ENCODE data around the gene TTLL8.
A peak's percentile ranks its signal among the peaks of the same experiment; 100 is the strongest.

The TTLL8 gene

GRCh38 chr22:50032941-50033601 is 25.0 kb downstream of the TTLL8 start:
- H3K36me3 Mint-ChIP-seq (ENCODE audit: low read depth): no peaks in the 10 kb centered on the region

GRCh38 chr22:50032109-50032871 is 25.8 kb downstream of the TTLL8 start:
- H3K4me1 Mint-ChIP-seq (ENCODE audit: low read depth): no peaks in the 10 kb centered on the region
- no peaks in the 10 kb centered on the region for H3K27me3 Mint-ChIP-seq (ENCODE audit: low read depth)
- no peaks in the 10 kb centered on the region for H3K9me3 Mint-ChIP-seq
- H3K36me3 Mint-ChIP-seq (ENCODE audit: low read depth): no peaks in the 10 kb centered on the region
- DNase-seq (ENCODE audit: low spot score): no peak
- no peak overlapping the region for H3K27ac Mint-ChIP-seq
- H3K4me3 Mint-ChIP-seq: no peak overlapping the region

More at GRCh38 chr22:50032941-50033601, 25.0 kb downstream of the TTLL8 start:
- Mint-ChIP-seq H3K27ac (no peak overlapping the region), H3K4me3 (no peak overlapping the region), H3K4me1 (ENCODE audit: low read depth) (no peaks in the 10 kb centered on the region), H3K27me3 (ENCODE audit: low read depth) (no peaks in the 10 kb centered on the region), H3K9me3 (no peaks in the 10 kb centered on the region)
- no peak for DNase-seq (ENCODE audit: low spot score)

DNA sequence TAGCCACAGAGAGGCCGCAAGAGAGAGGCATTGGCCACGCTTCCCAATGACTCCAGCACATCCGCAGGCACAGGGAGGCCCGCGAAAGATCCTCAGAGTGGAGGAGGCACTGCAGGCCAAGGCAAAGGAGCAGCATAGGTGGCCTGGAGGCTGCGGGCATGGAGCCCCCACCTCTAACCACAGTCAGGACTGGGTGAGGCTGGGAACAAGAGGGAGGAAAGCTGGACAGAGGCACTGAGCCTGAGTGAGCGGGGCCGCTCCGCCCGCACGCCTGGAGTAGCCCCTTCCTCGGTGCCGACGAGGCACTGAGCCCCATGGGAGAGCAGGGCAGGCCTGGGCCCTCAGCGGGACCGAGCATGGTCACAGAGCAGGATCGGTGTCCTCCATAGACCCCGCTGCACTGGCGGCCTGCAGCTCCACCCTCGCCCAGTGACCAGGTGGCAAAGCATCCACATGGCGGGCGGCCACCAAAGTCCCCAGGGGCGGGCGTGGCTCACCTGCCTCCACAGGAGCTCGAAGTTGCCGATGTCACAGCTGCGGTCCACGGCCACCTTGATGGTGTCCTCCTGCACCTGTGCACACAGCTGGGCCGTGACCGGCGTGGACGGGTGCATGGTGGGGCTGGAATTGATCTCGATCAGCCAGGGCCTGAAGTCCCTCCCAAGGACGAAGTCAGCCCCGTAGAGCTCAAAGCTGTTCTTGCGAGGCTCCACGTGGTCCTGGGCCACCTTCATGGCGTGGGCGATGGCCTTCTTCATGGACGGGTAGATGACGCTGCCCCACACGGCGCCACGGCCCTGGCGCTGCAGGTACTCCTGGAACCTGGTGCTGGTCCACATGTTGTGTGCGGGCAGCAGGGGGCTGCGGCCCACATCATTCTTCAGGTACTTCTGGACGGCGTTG is 26.7 kb downstream of the TTLL8 start:
- DNase-seq (ENCODE audit: low spot score): no peak
- Mint-ChIP-seq H3K36me3 (ENCODE audit: low read depth) (no peaks in the 10 kb centered on the region), H3K4me3 (no peak overlapping the region), H3K27me3 (ENCODE audit: low read depth) (no peaks in the 10 kb centered on the region), H3K27ac (no peak overlapping the region), H3K9me3 (no peaks in the 10 kb centered on the region), H3K4me1 (ENCODE audit: low read depth) (no peaks in the 10 kb centered on the region)

GRCh38 chr22:50030297-50031188 is 27.6 kb downstream of the TTLL8 start:
- peak; percentile 77 for DNase-seq (ENCODE audit: low spot score)
- H3K4me3 Mint-ChIP-seq: no peak overlapping the region
- H3K27me3 Mint-ChIP-seq (ENCODE audit: low read depth): no peaks in the 10 kb centered on the region
- H3K4me1 Mint-ChIP-seq (ENCODE audit: low read depth): no peaks in the 10 kb centered on the region
- no peaks in the 10 kb centered on the region for H3K9me3 Mint-ChIP-seq
- H3K27ac Mint-ChIP-seq: no peak overlapping the region
- H3K36me3 Mint-ChIP-seq (ENCODE audit: low read depth): no peaks in the 10 kb centered on the region

DNA sequence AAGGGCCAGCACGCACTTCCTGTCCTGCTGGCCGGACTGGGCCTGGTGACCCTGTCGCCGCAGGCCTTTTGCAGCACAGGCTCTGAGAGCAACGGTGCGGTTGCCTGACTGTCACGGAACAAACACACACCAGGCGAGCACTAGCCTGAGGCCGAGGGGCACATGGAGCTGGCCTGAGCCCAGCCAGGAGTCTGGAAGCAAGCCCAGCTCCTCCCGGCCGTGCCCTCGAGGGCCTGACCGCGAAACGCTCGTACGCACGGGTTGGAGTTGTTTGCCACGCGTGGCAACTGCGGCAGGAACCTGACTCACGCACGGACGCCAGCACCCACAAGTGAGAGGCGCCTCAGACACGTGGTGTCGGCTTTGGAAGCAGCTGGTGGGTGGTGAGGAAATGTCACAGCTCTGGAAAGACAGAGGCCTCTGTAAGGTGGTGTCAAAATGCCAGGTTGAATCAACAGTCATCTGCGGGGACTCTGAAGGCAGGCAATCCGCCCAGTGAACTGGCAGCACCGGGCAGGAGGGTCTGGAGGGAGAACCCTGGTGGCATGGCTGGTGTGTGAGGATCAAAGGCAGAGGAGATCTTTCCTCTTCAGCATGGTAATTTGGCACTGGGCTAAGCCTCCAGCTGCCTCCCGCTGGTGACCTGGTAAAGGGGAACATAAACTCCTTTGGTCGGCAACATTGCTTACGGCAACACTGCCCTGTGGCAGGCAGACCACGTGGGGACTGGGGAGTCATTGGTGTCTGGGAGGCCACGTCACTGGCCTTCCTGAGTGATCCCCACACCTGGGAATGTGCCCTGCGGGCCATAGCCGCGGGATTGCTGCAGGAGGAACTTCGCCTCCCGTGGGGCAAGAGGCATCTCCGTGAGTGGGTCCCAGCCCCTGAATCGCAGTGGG is 30.2 kb downstream of the TTLL8 start:
- DNase-seq (ENCODE audit: low spot score): peak; percentile 36
- Mint-ChIP-seq H3K9me3 (no peaks in the 10 kb centered on the region), H3K4me3 (no peak overlapping the region), H3K27ac (no peak overlapping the region), H3K36me3 (ENCODE audit: low read depth) (no peaks in the 10 kb centered on the region), H3K4me1 (ENCODE audit: low read depth) (peaks cover 1% of the 10 kb centered on the region), H3K27me3 (ENCODE audit: low read depth) (no peaks in the 10 kb centered on the region)

DNA sequence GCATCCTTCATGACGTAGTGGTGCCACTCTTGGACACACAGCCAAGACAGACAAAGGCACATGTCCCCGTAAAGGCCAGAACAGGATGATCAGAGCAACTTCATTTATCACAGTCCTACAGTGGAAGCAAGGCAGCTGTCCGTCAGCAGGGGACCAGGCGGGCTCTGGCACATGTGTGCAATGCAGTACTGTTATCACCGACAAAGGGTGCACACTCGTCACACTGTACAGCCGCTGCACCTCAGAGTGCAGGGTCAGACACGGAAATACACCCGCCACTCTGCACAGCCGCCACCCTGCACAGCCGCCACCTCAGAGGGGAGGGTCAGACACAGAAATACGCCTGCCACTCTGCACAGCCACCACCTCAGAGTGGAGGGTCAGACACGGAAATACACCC is 32.1 kb downstream of the TTLL8 start:
- Mint-ChIP-seq H3K27me3 (ENCODE audit: low read depth) (no peaks in the 10 kb centered on the region), H3K27ac (no peak overlapping the region), H3K36me3 (ENCODE audit: low read depth) (no peaks in the 10 kb centered on the region), H3K4me1 (ENCODE audit: low read depth) (peaks cover 1% of the 10 kb centered on the region), H3K4me3 (no peak overlapping the region), H3K9me3 (no peaks in the 10 kb centered on the region)
- no peak for DNase-seq (ENCODE audit: low spot score)

DNA sequence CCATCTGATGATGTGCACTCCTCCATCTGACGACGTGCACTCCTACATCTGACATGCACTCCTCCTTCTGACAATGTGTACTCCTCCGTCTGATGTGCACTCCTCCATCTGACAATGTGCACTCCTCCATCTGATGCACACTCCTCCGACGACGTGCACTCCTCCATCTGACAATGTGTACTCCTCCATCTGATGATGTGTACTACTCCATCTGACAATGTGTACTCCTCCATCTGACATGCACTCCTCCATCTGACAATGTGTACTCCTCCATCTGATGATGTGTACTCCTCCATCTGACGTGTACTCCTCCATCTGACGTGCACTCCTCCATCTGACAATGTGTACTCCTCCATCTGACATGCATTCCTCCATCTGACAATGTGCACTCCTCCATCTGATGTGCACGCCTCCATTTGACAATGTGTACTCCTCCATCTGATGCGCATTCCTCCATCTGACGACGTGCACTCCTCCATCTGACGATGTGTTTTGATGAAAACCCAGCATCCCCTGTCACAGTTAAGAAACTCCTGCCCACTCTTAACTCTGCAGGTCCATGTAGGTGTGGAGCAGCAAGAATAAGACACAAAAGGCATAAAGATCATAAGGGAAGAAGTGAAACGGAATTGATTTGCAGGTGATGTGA is 35.8 kb downstream of the TTLL8 start:
- Mint-ChIP-seq H3K9me3 (no peaks in the 10 kb centered on the region), H3K36me3 (ENCODE audit: low read depth) (no peaks in the 10 kb centered on the region), H3K27ac (no peak overlapping the region), H3K4me3 (no peak overlapping the region), H3K4me1 (ENCODE audit: low read depth) (peaks cover 10% of the 10 kb centered on the region), H3K27me3 (ENCODE audit: low read depth) (peaks cover 2% of the 10 kb centered on the region)
- no peak for DNase-seq (ENCODE audit: low spot score)

DNA sequence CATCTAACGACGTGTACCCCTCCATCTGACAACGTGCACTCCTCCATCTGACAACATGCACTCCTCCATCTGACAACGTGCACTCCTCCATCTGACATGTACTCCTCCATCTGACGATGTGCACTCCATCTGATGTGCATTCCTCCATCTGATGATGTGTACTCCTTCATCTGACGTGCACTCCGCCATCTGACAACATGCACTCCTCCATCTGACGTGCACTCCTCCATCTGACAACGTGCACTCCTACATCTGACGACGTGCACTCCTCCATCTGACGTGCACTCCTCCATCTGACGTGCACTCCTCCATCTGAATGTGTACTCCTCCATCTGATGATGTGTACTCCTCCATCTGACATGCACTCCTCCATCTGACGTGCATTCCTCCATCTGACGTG is 37.5 kb downstream of the TTLL8 start:
- Mint-ChIP-seq H3K9me3 (no peaks in the 10 kb centered on the region), H3K27ac (no peak overlapping the region), H3K4me3 (no peak overlapping the region), H3K27me3 (ENCODE audit: low read depth) (peaks cover 2% of the 10 kb centered on the region), H3K36me3 (ENCODE audit: low read depth) (no peaks in the 10 kb centered on the region), H3K4me1 (ENCODE audit: low read depth) (peaks cover 10% of the 10 kb centered on the region)
- no peak for DNase-seq (ENCODE audit: low spot score)

- no peak overlapping the region for H3K4me3 Mint-ChIP-seq
- H3K27me3 Mint-ChIP-seq (ENCODE audit: low read depth): peaks cover 2% of the 10 kb centered on the region
- H3K36me3 Mint-ChIP-seq (ENCODE audit: low read depth): no peaks in the 10 kb centered on the region
- no peak overlapping the region for H3K27ac Mint-ChIP-seq
- peaks cover 8% of the 10 kb centered on the region for H3K4me1 Mint-ChIP-seq (ENCODE audit: low read depth)
- no peaks in the 10 kb centered on the region for H3K9me3 Mint-ChIP-seq
- DNase-seq (ENCODE audit: low spot score): no peak
Observed at GRCh38 chr22:50019316-50019715, 38.8 kb downstream of the TTLL8 start.

DNA sequence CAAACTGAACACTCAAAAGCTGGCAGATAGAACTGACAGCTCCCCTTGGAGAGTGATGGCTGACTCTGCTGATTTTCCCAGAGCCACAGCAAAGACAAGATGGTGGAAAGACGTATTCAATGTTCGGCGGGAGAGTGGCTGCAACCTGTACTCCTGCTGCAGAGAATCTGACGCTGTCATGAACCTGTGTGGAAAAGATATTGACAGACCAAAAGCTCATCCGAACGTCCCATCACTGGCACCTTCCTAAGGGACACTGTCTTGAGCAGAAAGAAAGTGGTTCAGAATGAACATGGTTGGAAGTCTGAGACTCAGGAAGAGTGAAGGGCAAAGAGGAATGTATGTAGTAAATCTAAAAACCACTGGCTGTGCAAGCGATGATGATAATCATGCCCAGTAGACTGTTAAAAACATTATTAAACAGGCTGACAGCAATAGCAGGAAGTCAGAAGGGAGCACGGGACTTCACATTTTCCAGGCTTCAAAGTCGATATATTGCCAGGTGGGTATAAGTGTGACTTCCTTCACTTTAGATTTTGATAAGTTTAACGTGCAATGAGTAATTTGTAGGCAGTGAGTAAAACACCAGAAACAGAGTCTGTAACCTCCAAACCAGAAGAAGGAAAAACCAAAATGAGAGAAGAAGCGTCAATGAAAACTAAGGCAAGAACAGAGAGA is 39.4 kb downstream of the TTLL8 start:
- Mint-ChIP-seq H3K36me3 (ENCODE audit: low read depth) (no peaks in the 10 kb centered on the region), H3K27ac (no peak overlapping the region), H3K4me3 (no peak overlapping the region), H3K27me3 (ENCODE audit: low read depth) (peaks cover 2% of the 10 kb centered on the region), H3K9me3 (no peaks in the 10 kb centered on the region), H3K4me1 (ENCODE audit: low read depth) (peaks cover 8% of the 10 kb centered on the region)
- peak; percentile 36 for DNase-seq (ENCODE audit: low spot score)

DNA sequence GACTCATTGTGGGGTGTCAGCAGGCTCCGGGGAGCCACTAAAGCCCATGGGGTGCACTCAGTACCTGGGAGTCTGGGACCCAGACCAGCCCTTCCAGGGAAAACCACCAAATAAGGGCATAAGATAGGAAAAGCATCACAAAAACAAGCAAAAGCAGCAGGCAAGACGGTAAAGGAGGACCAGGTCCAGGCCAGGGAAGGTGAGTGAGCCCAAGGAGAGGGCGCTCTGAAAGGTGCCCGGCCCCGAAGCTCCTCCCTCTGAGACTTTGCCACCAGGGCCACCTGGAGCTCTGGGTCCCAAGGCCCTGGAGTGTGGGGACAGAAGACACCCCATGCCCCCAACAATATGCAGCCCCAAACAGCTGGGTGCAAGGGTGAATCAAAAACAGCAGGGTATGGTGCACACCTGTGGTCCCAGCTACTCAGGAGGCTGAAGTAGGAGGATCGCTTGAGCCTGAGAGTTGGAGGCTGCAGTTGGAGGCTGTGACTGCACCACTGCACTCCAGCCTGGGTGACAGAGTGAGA is 40.3 kb downstream of the TTLL8 start:
- H3K9me3 Mint-ChIP-seq: no peaks in the 10 kb centered on the region
- peaks cover 2% of the 10 kb centered on the region for H3K27me3 Mint-ChIP-seq (ENCODE audit: low read depth)
- H3K27ac Mint-ChIP-seq: no peak overlapping the region
- DNase-seq (ENCODE audit: low spot score): no peak
- peaks cover 8% of the 10 kb centered on the region for H3K4me1 Mint-ChIP-seq (ENCODE audit: low read depth)
- H3K36me3 Mint-ChIP-seq (ENCODE audit: low read depth): no peaks in the 10 kb centered on the region
- no peak overlapping the region for H3K4me3 Mint-ChIP-seq

All from T-helper 2 cell treated with Interferon-gamma antibody and Interleukin-4, amounts not matched to agents 5 μg/mL and 100 μg/mL, for 36 hours (primary cell).